Right lobe of liver (tissue), 4 donors: ENCODE measurements around the gene ZBTB14.

Experiments used
- POLR2A ChIP-seq: fragments of 450-650 bp; IDR thresholded peaks from one replicate; pipeline ENCODE4 v1.6.1; 2017; ENCODE audit warnings: antibody characterized with exemption, mild to moderate bottlenecking
- TF ChIP-seq, protein P1 (sequence below), 4 donors: fragments of 200-600 bp in 3 of 4; fragments of 450-650 bp in 1 of 4; IDR thresholded peaks; one replicate each; pipeline versions ENCODE4 v1.5.1 to v1.8.0; 2016 to 2022; ENCODE audit warnings: antibody characterized with exemption in 4 of 4, mild to moderate bottlenecking in 2 of 4
- donor health status: DM: no; HTN: no; CAD: no.
- donor health status: DM: no; HTN: no; CAD: no.
- donor health status: DM: no; HTN: yes; CAD: no.

DNA sequence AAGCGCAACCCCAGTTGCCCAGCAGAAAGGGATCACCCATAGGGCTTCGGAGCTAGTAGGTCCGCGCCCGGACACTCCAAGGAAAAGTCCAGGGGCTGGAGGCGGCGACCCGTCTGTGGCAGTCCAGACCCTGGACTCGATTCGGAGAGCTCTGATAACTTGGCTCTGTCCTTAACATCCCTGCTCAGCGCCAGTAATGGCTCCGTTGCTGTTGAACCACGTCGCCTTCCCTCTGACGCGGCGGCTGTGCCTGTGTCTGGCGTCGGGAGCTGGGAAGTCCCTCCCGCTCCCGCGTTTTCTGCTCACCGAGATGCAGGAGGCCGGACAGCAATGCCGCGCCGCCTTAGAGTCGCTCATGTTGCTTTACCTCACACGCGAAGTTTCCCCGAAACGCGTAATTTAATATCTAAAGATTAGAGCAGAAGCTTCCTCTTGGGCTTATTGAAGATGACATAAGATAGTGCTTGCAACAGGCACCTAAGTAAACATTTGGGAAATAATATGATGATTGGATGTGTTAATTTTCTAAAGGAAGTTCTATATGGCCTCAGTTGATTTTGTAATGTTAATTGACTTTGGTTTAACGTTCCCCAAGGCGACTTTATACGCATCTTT, 1.3 kb upstream of the ZBTB14 start:
- TF ChIP-seq POLR2A, result no peak
- TF ChIP-seq, protein P1, sequence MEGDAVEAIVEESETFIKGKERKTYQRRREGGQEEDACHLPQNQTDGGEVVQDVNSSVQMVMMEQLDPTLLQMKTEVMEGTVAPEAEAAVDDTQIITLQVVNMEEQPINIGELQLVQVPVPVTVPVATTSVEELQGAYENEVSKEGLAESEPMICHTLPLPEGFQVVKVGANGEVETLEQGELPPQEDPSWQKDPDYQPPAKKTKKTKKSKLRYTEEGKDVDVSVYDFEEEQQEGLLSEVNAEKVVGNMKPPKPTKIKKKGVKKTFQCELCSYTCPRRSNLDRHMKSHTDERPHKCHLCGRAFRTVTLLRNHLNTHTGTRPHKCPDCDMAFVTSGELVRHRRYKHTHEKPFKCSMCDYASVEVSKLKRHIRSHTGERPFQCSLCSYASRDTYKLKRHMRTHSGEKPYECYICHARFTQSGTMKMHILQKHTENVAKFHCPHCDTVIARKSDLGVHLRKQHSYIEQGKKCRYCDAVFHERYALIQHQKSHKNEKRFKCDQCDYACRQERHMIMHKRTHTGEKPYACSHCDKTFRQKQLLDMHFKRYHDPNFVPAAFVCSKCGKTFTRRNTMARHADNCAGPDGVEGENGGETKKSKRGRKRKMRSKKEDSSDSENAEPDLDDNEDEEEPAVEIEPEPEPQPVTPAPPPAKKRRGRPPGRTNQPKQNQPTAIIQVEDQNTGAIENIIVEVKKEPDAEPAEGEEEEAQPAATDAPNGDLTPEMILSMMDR (IDR thresholded peaks at IDR 0.05), result no peak
